PFSK-1 (cell line): ENCODE measurements around the gene MT1M.

Experiments used
- FOXP2 ChIP-seq: optimal IDR thresholded peaks from 2 replicates; pipeline ENCODE3; 2011; ENCODE audit warnings: borderline replicate concordance, control low read depth, inconsistent platforms; ENCODE audit not compliant: insufficient read depth; ENCODE audit errors: extremely low read length, extremely low read depth
- POLR2AphosphoS5 ChIP-seq: IDR thresholded peaks from 2 replicates; pipeline ENCODE4 v1.6.1; 2012; ENCODE audit warnings: low read depth, mild to moderate bottlenecking, control low read depth, low read length, moderate library complexity
- REST ChIP-seq, 2 experiments: IDR thresholded peaks; 2 replicates each; pipeline versions ENCODE4 v1.6.1 to v1.8.0; 2011 to 2012; ENCODE audit warnings: low read depth in 2 of 2, low read length in 2 of 2, control low read depth in 1 of 2, inconsistent platforms in 1 of 2, mild to moderate bottlenecking in 1 of 2, moderate library complexity in 1 of 2; ENCODE audit not compliant: insufficient read depth in 1 of 2
- SIN3A ChIP-seq: IDR thresholded peaks from 2 replicates; pipeline ENCODE4 v1.6.1; 2012; ENCODE audit warnings: mild to moderate bottlenecking, low read length, moderate library complexity, borderline replicate concordance; ENCODE audit not compliant: insufficient read depth
- TAF1 ChIP-seq: IDR thresholded peaks from 2 replicates; pipeline ENCODE4 v1.6.1; 2012; ENCODE audit warnings: low read length, control low read depth, borderline replicate concordance; ENCODE audit not compliant: insufficient read depth

MT1M gene

DNA sequence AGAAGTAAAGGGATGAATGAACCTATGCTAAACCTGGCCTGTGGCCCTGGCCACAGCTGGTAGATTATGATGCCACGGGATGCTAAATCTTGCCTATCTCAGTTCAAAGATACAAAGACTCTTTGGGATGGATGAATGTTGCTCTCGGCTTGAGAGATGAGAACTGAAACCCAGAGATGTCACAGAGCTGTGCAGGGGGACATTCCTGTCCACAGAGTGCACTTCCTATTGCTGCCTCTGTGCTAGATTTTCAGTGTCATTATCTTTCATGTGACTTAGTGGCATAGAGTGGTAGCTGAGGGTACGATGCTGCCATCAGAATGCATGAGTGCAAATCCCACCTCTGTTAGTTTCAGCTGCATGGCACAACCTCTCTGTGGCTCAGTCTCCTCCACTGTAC, 2.3 kb upstream of the MT1M start:
- TF ChIP-seq POLR2AphosphoS5 = no peak
- TF ChIP-seq SIN3A = no peak
- no peak for TF ChIP-seq REST (IDR thresholded peaks at IDR 0.05; ENCODE audit: insufficient read depth in 1 of 2, low read depth in 2 of 2, low read length in 2 of 2)
- no peak for TF ChIP-seq FOXP2
- TF ChIP-seq TAF1 = no peak

GRCh38 chr16:56631197-56631596, 1.3 kb upstream of the MT1M start:
- TF ChIP-seq POLR2AphosphoS5 = no peak
- no peak for TF ChIP-seq SIN3A
- no peak for TF ChIP-seq REST (IDR thresholded peaks at IDR 0.05; ENCODE audit: insufficient read depth in 1 of 2, low read depth in 2 of 2, low read length in 2 of 2)
- TF ChIP-seq TAF1 = no peak

DNA sequence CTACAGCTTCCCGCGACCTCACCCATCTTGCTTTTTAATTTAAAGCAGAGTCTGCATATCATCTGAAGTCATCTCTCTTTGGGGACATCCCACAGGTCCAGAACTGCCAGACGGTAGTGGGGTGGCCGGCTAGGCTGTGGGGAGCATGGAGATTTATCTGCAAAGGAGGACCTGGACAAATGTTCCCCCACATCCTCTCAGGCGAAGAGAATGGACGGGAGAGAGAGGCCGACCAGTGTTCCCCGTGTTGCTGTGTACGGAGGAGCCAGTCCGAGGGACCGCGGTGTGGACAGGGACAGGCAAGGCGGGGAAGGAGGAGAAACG, 665 bp upstream of the MT1M start:
- TF ChIP-seq FOXP2 = no peak
- no peak for TF ChIP-seq SIN3A
- TF ChIP-seq POLR2AphosphoS5 = no peak
- TF ChIP-seq REST (IDR thresholded peaks at IDR 0.05; ENCODE audit: insufficient read depth in 1 of 2, low read depth in 2 of 2, low read length in 2 of 2) = no peak
- no peak for TF ChIP-seq TAF1

GRCh38 chr16:56632848-56633365, 448 bp downstream of the MT1M start:
- no peak for TF ChIP-seq POLR2AphosphoS5
- TF ChIP-seq REST (IDR thresholded peaks at IDR 0.05; ENCODE audit: insufficient read depth in 1 of 2, low read depth in 2 of 2, low read length in 2 of 2) = no peak
- no peak for TF ChIP-seq FOXP2

DNA sequence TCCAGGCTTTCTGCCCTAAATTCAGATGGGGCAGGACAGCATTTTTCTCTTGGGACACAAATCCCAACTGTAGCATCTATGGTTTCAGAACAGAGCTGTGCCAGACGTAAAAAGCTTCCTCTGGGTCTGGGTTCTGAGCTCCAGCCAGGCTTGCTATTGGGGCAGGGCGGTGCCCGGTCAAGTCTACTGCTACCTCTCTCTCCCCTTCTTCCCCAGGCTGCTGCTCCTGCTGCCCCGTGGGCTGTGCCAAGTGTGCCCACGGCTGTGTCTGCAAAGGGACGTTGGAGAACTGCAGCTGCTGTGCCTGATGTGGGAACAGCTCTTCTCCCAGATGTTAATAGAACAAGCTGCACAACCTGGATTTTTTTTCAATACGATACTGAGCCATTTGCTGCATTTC, 1.1 kb downstream of the MT1M start:
- TF ChIP-seq REST (IDR thresholded peaks at IDR 0.05; ENCODE audit: insufficient read depth in 1 of 2, low read depth in 2 of 2, low read length in 2 of 2) (no peak), FOXP2 (no peak), TAF1 (no peak), SIN3A (no peak), POLR2AphosphoS5 (no peak)
